Colonic mucosa (tissue), 4 donors: Measurements from ENCODE around the gene KCNJ16. TPM values are rescaled to one million over a fixed set of nuclear protein-coding genes. Genes with fewer than 3 reads are reported as not detected.

Experiments
- DNase-seq: peaks from one replicate; pipeline ENCODE4 v3.0.0-alpha.2; 2020
- H3K27ac ChIP-seq: fragments of 200-600 bp; one replicate; pipeline ENCODE4 v1.8.0; 2021
- H3K27me3 ChIP-seq: fragments of 200-600 bp; one replicate; pipeline ENCODE4 v1.8.0; 2021
- H3K36me3 ChIP-seq: fragments of 200-600 bp; one replicate; pipeline ENCODE4 v1.8.0; 2021
- H3K4me1 ChIP-seq: fragments of 200-600 bp; one replicate; pipeline ENCODE4 v1.8.0; 2021; ENCODE audit warnings: mild to moderate bottlenecking
- H3K4me3 ChIP-seq: fragments of 200-600 bp; one replicate; pipeline ENCODE4 v1.8.0; 2021
- H3K9ac ChIP-seq, 2 donors: one replicate each; pipeline ENCODE4 v1.7.0; 2013; ENCODE audit warnings: control low read depth in 2 of 2, low read depth in 2 of 2, low read length in 2 of 2
- H3K9me3 ChIP-seq: fragments of 200-600 bp; one replicate; pipeline ENCODE4 v1.8.0; 2021
- intact Hi-C: fragments of 100-400 bp; cut with DNase I; formaldehyde crosslinking; loops from one replicate; pipeline ENCODE4 v1.14.1; 2022
- total RNA-seq, 2 donors: library from RNA; stranded (reverse); fragmentation: NEBNext Ultra II Directional in 1 of 2; extraction: Animal tissue kit (Norgen Biotek cat#: 25700) in 1 of 2; gene quantifications; one replicate each; pipeline ENCODE4 v1.2.1, GENCODE V29; 2021
- TF ChIP-seq, protein P1 (sequence below): fragments of 200-600 bp; IDR thresholded peaks from one replicate; pipeline ENCODE4 v1.8.0; 2022; ENCODE audit warnings: antibody characterized with exemption, mild to moderate bottlenecking
- donor health status: healthy.
- donor health status: DM: no; HTN: no; CAD: no.
- donor health status: DM: no; HTN: no; CAD: no.

The KCNJ16 gene
- total RNA-seq, 2 donors from 2014 or later, result 0.20 to 0.35 TPM

- DNase-seq, result no peak
- intact Hi-C loops, result loop anchor here (10.0 kb wide), 1 partner anchor 104 kb away; no protein-coding TSS in a partner anchor
- TF ChIP-seq, protein P1, sequence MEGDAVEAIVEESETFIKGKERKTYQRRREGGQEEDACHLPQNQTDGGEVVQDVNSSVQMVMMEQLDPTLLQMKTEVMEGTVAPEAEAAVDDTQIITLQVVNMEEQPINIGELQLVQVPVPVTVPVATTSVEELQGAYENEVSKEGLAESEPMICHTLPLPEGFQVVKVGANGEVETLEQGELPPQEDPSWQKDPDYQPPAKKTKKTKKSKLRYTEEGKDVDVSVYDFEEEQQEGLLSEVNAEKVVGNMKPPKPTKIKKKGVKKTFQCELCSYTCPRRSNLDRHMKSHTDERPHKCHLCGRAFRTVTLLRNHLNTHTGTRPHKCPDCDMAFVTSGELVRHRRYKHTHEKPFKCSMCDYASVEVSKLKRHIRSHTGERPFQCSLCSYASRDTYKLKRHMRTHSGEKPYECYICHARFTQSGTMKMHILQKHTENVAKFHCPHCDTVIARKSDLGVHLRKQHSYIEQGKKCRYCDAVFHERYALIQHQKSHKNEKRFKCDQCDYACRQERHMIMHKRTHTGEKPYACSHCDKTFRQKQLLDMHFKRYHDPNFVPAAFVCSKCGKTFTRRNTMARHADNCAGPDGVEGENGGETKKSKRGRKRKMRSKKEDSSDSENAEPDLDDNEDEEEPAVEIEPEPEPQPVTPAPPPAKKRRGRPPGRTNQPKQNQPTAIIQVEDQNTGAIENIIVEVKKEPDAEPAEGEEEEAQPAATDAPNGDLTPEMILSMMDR, result no peak
- Histone ChIP-seq H3K4me3 (no peak overlapping the region), H3K9ac (no peak overlapping the region), H3K27ac (peak overlapping the region; percentile 67), H3K36me3 (no peaks in the 10 kb centered on the region), H3K9me3 (no peaks in the 10 kb centered on the region), H3K4me1 (peaks cover 9% of the 10 kb centered on the region), H3K27me3 (no peaks in the 10 kb centered on the region)
Measured at GRCh38 chr17:70138291-70138865, 63.4 kb downstream of the KCNJ16 start.

DNA sequence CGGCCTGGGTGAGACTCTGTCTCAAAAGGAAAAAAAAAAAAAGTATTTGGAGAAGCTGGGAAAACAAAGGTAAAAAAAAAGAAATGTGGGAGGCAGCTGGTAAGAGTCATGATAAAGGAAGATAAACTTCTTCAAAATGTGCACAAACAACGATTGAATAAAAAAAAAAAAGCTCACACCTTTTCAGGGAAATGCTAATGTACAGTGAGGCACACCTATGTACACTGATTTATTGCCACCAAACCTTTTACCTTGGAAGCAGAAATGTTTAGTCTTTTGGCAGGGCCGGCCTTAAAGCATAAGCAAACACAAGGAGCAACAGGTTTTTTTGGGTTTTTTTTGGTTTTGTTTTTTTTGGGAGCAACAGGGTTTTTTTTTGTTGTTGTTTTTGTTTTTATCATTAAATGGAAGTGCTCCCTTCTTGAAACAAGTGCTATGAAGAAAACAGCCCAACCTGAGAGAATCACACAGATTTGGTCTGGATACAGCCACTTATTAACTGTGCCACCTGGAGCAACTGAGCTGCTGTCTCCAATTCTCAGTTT, 64.5 kb downstream of the KCNJ16 start:
- Histone ChIP-seq H3K9me3 (no peaks in the 10 kb centered on the region), H3K4me1 (peaks cover 9% of the 10 kb centered on the region), H3K27ac (peak overlapping the region; percentile 21), H3K27me3 (no peaks in the 10 kb centered on the region), H3K36me3 (no peaks in the 10 kb centered on the region), H3K9ac (no peak overlapping the region), H3K4me3 (no peak overlapping the region)
- TF ChIP-seq, protein P1, result no peak
- intact Hi-C loops, result loop anchor here (10.0 kb wide), 1 partner anchor 105 kb away; no protein-coding TSS in a partner anchor
- DNase-seq, result peak; percentile 44

- TF ChIP-seq, protein P1, result peak; percentile 61
- H3K4me1 ChIP-seq, result no peaks in the 10 kb centered on the region
- H3K27me3 ChIP-seq, result no peaks in the 10 kb centered on the region
- no peaks in the 10 kb centered on the region for H3K36me3 ChIP-seq
- no peak overlapping the region for H3K9ac ChIP-seq
- H3K9me3 ChIP-seq, result no peaks in the 10 kb centered on the region
- H3K4me3 ChIP-seq, result no peak overlapping the region
- DNase-seq, result no peak
- H3K27ac ChIP-seq, result no peak overlapping the region
- intact Hi-C loops, result loop anchor here (10.0 kb wide), 1 partner anchor 570 kb away; no protein-coding TSS in a partner anchor
Measured at GRCh38 chr17:70144260-70144846, 69.3 kb downstream of the KCNJ16 start.

GRCh38 chr17:70153210-70153609, 78.2 kb downstream of the KCNJ16 start:
- Histone ChIP-seq H3K4me1 (no peaks in the 10 kb centered on the region), H3K36me3 (no peaks in the 10 kb centered on the region), H3K9ac (no peak overlapping the region), H3K27ac (no peak overlapping the region), H3K4me3 (no peak overlapping the region), H3K9me3 (no peaks in the 10 kb centered on the region), H3K27me3 (no peaks in the 10 kb centered on the region)
- intact Hi-C loops, result no loop called here
- no peak for DNase-seq
- TF ChIP-seq, protein P1, result no peak

- Histone ChIP-seq H3K9me3 (no peaks in the 10 kb centered on the region), H3K36me3 (no peaks in the 10 kb centered on the region), H3K4me1 (no peaks in the 10 kb centered on the region), H3K27ac (no peak overlapping the region), H3K4me3 (no peak overlapping the region), H3K9ac (no peak overlapping the region), H3K27me3 (no peaks in the 10 kb centered on the region)
- no peak for DNase-seq
- intact Hi-C loops, result no loop called here
- TF ChIP-seq, protein P1, result no peak
Measured at GRCh38 chr17:70157151-70157550, 82.1 kb downstream of the KCNJ16 start.
